K562 (cell line): ENCODE results near the gene CRADD. TPM values are rescaled to one million over a fixed set of nuclear protein-coding genes. Genes with fewer than 3 reads are reported as not detected.

Experiments used
- CHCHD3 ChIP-seq: fragments of 250-450 bp; sonication (Bioruptor Pico); IDR thresholded peaks from 2 replicates; pipeline ENCODE4 v2.1.2; 2022; ENCODE audit warnings: mild to moderate bottlenecking
- CXXC5 ChIP-seq: fragments of 250-450 bp; sonication (Bioruptor Pico); IDR thresholded peaks from 2 replicates; pipeline ENCODE4 v1.8.0; 2022; ENCODE audit warnings: inconsistent platforms, mild to moderate bottlenecking, moderate library complexity
- ETV5 ChIP-seq: sonication (generic); formaldehyde crosslinking; IDR thresholded peaks from 2 replicates; pipeline ENCODE4 v1.4.0; 2020; ENCODE audit warnings: low read depth, mild to moderate bottlenecking, missing genetic modification reagents
- GMEB1 ChIP-seq: fragments of 250-450 bp; sonication (Bioruptor Pico); IDR thresholded peaks from 2 replicates; pipeline ENCODE4 v1.4.0; 2020; ENCODE audit warnings: mild to moderate bottlenecking
- HBP1 ChIP-seq: fragments of 450-650 bp; formaldehyde crosslinking; IDR thresholded peaks from 2 replicates; pipeline ENCODE4 v1.4.0; 2022; ENCODE audit warnings: missing genetic modification characterization
- HNRNPUL1 ChIP-seq: fragments of 200-400 bp; formaldehyde crosslinking; IDR thresholded peaks from 2 replicates; pipeline ENCODE4 v1.6.1; 2017; ENCODE audit warnings: low read length
- POLR2H ChIP-seq: IDR thresholded peaks from 2 replicates; pipeline ENCODE4 v1.6.1; 2016; ENCODE audit warnings: missing genetic modification characterization, low read depth, mild to moderate bottlenecking, control low read depth, missing compliant biosample characterization, moderate library complexity
- TCF3 ChIP-seq: sonication (generic); formaldehyde crosslinking; IDR thresholded peaks from 2 replicates; pipeline ENCODE4 v1.4.0; 2020; ENCODE audit warnings: mild to moderate bottlenecking, missing genetic modification reagents
- U2AF2 ChIP-seq: fragments of 200-400 bp; formaldehyde crosslinking; optimal IDR thresholded peaks from 2 replicates; pipeline ENCODE3; 2017; ENCODE audit warnings: low read depth, mild to moderate bottlenecking, low read length
- ZBTB5 ChIP-seq: fragments of 450-650 bp; IDR thresholded peaks from 2 replicates; pipeline ENCODE4 v1.6.1; 2017; ENCODE audit warnings: antibody characterized with exemption
- ZNF253 ChIP-seq: fragments of 250-450 bp; sonication (Bioruptor Pico); conservative IDR thresholded peaks from 2 replicates; pipeline ENCODE4 v1.6.1; 2021; ENCODE audit warnings: mild to moderate bottlenecking
- ZNF609 ChIP-seq: sonication (generic); formaldehyde crosslinking; IDR thresholded peaks from 2 replicates; pipeline ENCODE4 v1.8.1; 2023; ENCODE audit warnings: missing genetic modification reagents, mild to moderate bottlenecking, borderline replicate concordance
- ZNF655 ChIP-seq: fragments of 250-450 bp; sonication (Bioruptor Pico); IDR thresholded peaks from 2 replicates; pipeline ENCODE4 v1.5.0; 2021
- polyA plus RNA-seq, 8 experiments: library from polyadenylated mRNA; depleted of rRNA in 4 of 8; stranded (reverse) in 5 of 8; unstranded in 3 of 8; fragments of >200 nt; fragmentation: Nextera tagmentation in 2 of 8; fragmentation: Illumina TruSeq in 1 of 8; extraction: Ambion mirVana in 2 of 8; extraction: Trizol in 1 of 8; gene quantifications; 2 replicates each; pipeline versions ENCODE4 v1.2.1 to v1.2.3, GENCODE V29; 2011 to 2014; ENCODE audit warnings: inconsistent platforms in 1 of 8, missing spikeins in 1 of 8
- total RNA-seq, 7 experiments: library from RNA; depleted of rRNA in 6 of 7; stranded (reverse); fragments of >200 nt in 6 of 7; fragmentation: Illumina TruSeq in 2 of 7; extraction: Trizol in 2 of 7; gene quantifications; 2 replicates each; pipeline versions ENCODE4 v1.2.1 to v1.2.3, GENCODE V29; 2011 to 2021; ENCODE audit warnings: low replicate concordance in 1 of 7

Gene CRADD
- total and polyA plus RNA-seq, 9 of the 15 experiments (the other 6 are each of a cell fraction or from before 2014, with no cell fraction given): 20.5 to 41.1 (median 25.9) TPM

- no peak for TF ChIP-seq ZNF609 (CRISPR knock-in tag)
- peak; percentile 82 for TF ChIP-seq TCF3
- no peak for TF ChIP-seq ZNF253 (CRISPR knock-in tag)
- 0 out of 2 replicates have a peak, but pooled peaks have one; percentile 42 for TF ChIP-seq ETV5 (CRISPR knock-in tag)
- no peak for TF ChIP-seq HNRNPUL1
- TF ChIP-seq HBP1 (CRISPR knock-in tag): no peak
- TF ChIP-seq U2AF2: no peak
- TF ChIP-seq ZBTB5: peak; percentile 86
- peak; percentile 98 for TF ChIP-seq CXXC5 (CRISPR knock-in tag)
- peak; percentile 63 for TF ChIP-seq POLR2H (tag)
- no peak for TF ChIP-seq ZNF655 (CRISPR knock-in tag)
- TF ChIP-seq CHCHD3 (CRISPR knock-in tag): no peak
- TF ChIP-seq GMEB1 (CRISPR knock-in tag): no peak
Measured at GRCh38 chr12:93742110-93742934, 65.1 kb downstream of the CRADD start (continued).
